Measurements from ENCODE around the gene CYS1.

DNA sequence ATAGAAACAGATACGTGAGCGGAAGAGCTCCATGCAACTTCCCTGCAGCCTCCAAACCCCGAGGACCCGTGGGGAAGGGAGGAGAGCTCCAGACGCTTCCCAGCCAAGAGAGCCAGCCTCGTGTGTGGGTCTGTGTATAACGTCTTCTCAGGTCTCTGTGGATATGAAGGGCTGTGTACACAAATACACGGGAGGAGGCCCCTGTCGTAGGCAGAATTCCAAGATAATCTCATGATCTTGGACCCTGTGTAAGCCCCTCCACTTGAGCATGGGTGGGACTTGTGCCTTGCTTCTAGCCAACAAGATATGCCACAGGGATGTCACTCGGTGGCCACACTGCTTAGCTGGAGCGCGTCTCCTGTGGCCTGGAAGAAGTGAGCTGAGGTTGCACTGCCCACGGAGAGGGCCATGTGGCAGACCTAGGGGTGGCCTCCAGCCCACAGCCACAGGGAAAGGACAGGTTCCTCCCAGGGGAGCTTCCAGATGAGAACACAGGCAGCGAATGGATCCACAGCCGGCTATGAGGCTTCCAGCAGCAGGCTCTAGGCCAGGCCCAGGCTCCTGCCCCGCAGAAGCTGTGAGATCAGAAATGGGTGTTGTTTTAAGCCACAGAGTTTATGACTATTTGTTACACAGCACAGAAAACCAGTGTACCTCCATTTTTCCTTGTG, 52.4 kb downstream of the CYS1 start:
- TF ChIP-seq, protein P1, sequence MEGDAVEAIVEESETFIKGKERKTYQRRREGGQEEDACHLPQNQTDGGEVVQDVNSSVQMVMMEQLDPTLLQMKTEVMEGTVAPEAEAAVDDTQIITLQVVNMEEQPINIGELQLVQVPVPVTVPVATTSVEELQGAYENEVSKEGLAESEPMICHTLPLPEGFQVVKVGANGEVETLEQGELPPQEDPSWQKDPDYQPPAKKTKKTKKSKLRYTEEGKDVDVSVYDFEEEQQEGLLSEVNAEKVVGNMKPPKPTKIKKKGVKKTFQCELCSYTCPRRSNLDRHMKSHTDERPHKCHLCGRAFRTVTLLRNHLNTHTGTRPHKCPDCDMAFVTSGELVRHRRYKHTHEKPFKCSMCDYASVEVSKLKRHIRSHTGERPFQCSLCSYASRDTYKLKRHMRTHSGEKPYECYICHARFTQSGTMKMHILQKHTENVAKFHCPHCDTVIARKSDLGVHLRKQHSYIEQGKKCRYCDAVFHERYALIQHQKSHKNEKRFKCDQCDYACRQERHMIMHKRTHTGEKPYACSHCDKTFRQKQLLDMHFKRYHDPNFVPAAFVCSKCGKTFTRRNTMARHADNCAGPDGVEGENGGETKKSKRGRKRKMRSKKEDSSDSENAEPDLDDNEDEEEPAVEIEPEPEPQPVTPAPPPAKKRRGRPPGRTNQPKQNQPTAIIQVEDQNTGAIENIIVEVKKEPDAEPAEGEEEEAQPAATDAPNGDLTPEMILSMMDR (IDR thresholded peaks at IDR 0.05; ENCODE audit: low read length) = no peak
- no peak for TF ChIP-seq EZH2 (IDR thresholded peaks at IDR 0.05; ENCODE audit: borderline replicate concordance, low read length)

Measured in OCI-LY1 (cell line).